Breast epithelium (tissue), 4 donors: Measurements from ENCODE around the gene PAAF1. TPM values are rescaled to one million over a fixed set of nuclear protein-coding genes. Genes with fewer than 3 reads are reported as not detected.

Experiments used
- DNase-seq, 2 donors: peaks; one replicate each; pipeline ENCODE4 v3.0.0-alpha.2; 2019; ENCODE audit warnings: low spot score in 2 of 2
- H3K27ac ChIP-seq, 2 donors: fragments of 200-600 bp; sonication (generic) in 1 of 2; one replicate each; pipeline ENCODE4 v1.5.1; 2016 to 2019; ENCODE audit warnings: mild to moderate bottlenecking in 1 of 2
- H3K27me3 ChIP-seq, 2 donors: fragments of 200-600 bp; sonication (generic) in 1 of 2; one replicate each; pipeline versions ENCODE4 v1.5.1 to v1.6.0; 2017 to 2019; ENCODE audit warnings: control low read depth in 1 of 2, mild to moderate bottlenecking in 1 of 2
- H3K36me3 ChIP-seq: fragments of 200-600 bp; one replicate; pipeline ENCODE4 v1.5.1; 2019
- H3K4me1 ChIP-seq, 2 donors: fragments of 200-600 bp; sonication (generic); one replicate each; pipeline ENCODE4 v1.5.1; 2016 to 2019; ENCODE audit warnings: control low read depth in 1 of 2
- H3K4me3 ChIP-seq, 3 donors: fragments of 200-600 bp; sonication (generic); 1 replicate in 2 of 3; 2 replicates in 1 of 3; pipeline ENCODE4 v1.5.1; 2016 to 2019; ENCODE audit warnings: mild to moderate bottlenecking in 3 of 3, moderate library complexity in 2 of 3
- H3K9me3 ChIP-seq, 2 donors: fragments of 200-600 bp; sonication (generic) in 1 of 2; one replicate each; pipeline ENCODE4 v1.5.1; 2016 to 2019; ENCODE audit warnings: control low read depth in 1 of 2
- POLR2A ChIP-seq: fragments of 450-650 bp; IDR thresholded peaks from one replicate; pipeline ENCODE4 v1.6.1; 2016; ENCODE audit warnings: antibody characterized with exemption, mild to moderate bottlenecking, moderate library complexity
- POLR2AphosphoS5 ChIP-seq, 3 donors: sonication (generic); formaldehyde crosslinking; IDR thresholded peaks; one replicate each; pipeline ENCODE4 v1.6.1; 2017; ENCODE audit warnings: antibody characterized with exemption in 3 of 3
- intact Hi-C: fragments of 100-400 bp; cut with DNase I; formaldehyde crosslinking; loops from one replicate; pipeline ENCODE4 v1.15.1; 2023; ENCODE audit warnings: low total_unique reads
- total RNA-seq, 3 donors: library from RNA; depleted of rRNA; stranded (reverse); fragments of >200 nt; gene quantifications; one replicate each; pipeline ENCODE4 v1.1.0, GENCODE V29; 2016
- TF ChIP-seq, protein P1 (sequence below), 3 donors: fragments of 450-650 bp; IDR thresholded peaks; one replicate each; pipeline ENCODE4 v1.5.1; 2016 to 2017; ENCODE audit warnings: antibody characterized with exemption in 3 of 3, mild to moderate bottlenecking in 3 of 3, moderate library complexity in 3 of 3

Gene PAAF1
- total RNA-seq, 3 donors from 2014 or later, result 8.5 to 19.0 (median 9.5) TPM

DNA sequence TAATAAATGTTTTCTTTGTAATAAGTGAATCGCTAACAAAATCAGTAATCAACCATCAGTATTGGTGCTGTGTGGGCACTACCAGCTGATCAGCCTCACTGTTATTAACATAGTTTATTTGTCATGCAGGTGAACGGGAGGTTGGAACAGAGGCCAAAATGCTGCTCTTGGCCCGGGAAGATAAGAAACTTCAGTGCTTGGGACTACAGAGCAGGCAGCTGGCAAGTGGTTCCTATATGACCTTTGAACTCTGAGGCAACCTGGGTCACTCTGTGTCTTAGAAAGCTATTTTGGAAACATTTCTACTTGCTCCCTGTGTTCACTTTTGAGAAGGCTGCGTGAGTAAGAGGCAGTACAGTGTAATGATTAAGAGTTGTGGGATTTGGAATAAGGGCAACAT lies 37.5 kb downstream of the PAAF1 start:
- Histone ChIP-seq H3K4me1 (no peaks in the 10 kb centered on the region), H3K9me3 (no peaks in the 10 kb centered on the region), H3K27ac (no peak overlapping the region), H3K4me3 (no peak overlapping the region), H3K27me3 (no peaks in the 10 kb centered on the region), H3K36me3 (no peaks in the 10 kb centered on the region)
- TF ChIP-seq, protein P1, sequence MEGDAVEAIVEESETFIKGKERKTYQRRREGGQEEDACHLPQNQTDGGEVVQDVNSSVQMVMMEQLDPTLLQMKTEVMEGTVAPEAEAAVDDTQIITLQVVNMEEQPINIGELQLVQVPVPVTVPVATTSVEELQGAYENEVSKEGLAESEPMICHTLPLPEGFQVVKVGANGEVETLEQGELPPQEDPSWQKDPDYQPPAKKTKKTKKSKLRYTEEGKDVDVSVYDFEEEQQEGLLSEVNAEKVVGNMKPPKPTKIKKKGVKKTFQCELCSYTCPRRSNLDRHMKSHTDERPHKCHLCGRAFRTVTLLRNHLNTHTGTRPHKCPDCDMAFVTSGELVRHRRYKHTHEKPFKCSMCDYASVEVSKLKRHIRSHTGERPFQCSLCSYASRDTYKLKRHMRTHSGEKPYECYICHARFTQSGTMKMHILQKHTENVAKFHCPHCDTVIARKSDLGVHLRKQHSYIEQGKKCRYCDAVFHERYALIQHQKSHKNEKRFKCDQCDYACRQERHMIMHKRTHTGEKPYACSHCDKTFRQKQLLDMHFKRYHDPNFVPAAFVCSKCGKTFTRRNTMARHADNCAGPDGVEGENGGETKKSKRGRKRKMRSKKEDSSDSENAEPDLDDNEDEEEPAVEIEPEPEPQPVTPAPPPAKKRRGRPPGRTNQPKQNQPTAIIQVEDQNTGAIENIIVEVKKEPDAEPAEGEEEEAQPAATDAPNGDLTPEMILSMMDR (IDR thresholded peaks at IDR 0.05), result no peak
- TF ChIP-seq POLR2A, result no peak
- TF ChIP-seq POLR2AphosphoS5 (IDR thresholded peaks at IDR 0.05), result no peak
- DNase-seq, result no peak
- intact Hi-C loops, result no loop called here

DNA sequence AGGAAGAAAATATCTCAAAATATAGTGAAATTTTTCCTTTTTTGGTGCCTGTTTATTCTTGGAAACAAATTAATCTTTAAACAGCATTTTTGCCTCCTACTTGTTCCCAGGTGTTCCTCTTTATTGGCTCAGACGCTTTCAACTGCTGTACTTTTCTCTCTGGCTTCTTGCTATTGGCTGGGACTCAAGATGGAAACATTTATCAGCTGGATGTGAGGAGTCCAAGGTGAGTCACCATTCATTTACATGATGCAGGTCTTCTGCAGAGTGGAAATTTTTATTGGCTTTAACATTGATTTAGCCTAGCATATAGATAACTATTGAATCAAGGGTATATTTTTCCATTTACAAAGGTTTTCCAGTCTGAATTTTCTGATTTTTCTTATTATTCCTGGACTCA lies 39.6 kb downstream of the PAAF1 start:
- H3K4me3 ChIP-seq, result no peak overlapping the region
- no peaks in the 10 kb centered on the region for H3K4me1 ChIP-seq
- H3K27me3 ChIP-seq, result no peaks in the 10 kb centered on the region
- no peak overlapping the region for H3K27ac ChIP-seq
- intact Hi-C loops, result no loop called here
- no peak for DNase-seq
- no peaks in the 10 kb centered on the region for H3K9me3 ChIP-seq
- TF ChIP-seq POLR2AphosphoS5 (IDR thresholded peaks at IDR 0.05), result no peak
- no peak for TF ChIP-seq POLR2A
- TF ChIP-seq, protein P1 (IDR thresholded peaks at IDR 0.05), result no peak
- no peaks in the 10 kb centered on the region for H3K36me3 ChIP-seq

- H3K27ac ChIP-seq, result no peak overlapping the region
- no peaks in the 10 kb centered on the region for H3K4me1 ChIP-seq
- H3K27me3 ChIP-seq, result no peaks in the 10 kb centered on the region
- no peak overlapping the region for H3K4me3 ChIP-seq
- DNase-seq, result no peak
- H3K36me3 ChIP-seq, result no peaks in the 10 kb centered on the region
- no peak for TF ChIP-seq POLR2AphosphoS5 (IDR thresholded peaks at IDR 0.05)
- TF ChIP-seq, protein P1 (IDR thresholded peaks at IDR 0.05), result no peak
- no peak for TF ChIP-seq POLR2A
- intact Hi-C loops, result no loop called here
- no peaks in the 10 kb centered on the region for H3K9me3 ChIP-seq
Observed at GRCh38 chr11:73921180-73921579, 44.4 kb downstream of the PAAF1 start.

DNA sequence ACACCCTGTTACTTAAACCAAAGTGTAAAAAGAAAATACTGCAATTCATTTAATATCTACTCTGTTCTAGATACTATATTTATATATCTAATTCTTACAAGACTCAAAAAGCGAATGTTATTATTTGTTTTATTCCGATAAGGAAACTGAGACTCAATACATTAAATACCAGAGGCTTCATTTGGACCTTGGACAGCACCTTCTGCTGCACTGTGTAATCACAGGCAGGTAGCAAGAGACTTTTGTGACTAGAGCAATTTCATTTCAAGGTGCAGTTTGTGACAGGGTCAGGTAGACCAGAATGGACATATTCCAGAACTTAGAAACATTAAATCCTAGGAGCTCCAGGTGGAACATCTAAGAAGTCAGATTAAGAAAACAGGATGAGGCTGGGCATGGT lies 52.6 kb downstream of the PAAF1 start:
- no peak overlapping the region for H3K27ac ChIP-seq
- no peak for DNase-seq
- intact Hi-C loops, result no loop called here

DNA sequence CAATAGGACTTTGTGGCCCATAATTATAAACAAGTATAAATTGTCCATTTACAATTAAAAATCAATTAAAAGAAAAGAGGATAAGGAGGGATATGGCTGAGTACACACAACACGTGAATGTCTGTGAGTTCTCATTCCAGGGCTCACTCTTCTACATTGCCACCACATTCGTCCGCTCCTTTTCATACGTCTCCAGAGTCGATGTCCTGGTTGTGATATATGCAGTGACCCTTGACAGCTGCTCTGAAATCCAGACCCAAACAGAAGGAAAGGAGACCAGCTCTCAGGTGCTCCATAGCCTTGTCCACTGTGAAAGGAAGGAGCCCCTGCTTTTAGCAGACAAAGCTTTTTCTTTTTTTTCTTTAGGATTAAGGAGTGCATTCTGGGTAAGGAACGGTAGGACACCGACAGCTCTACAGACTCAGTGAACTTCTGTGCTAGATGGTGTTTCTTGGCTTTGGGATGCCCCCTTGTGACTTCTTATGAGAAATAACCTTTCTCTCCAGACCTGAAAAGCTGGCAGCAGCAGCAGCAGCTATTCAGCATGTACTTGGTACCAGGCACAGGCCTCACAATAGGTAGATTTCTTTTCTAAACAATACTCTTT lies 54.3 kb downstream of the PAAF1 start:
- no peaks in the 10 kb centered on the region for H3K4me1 ChIP-seq
- peaks cover 5% of the 10 kb centered on the region for H3K36me3 ChIP-seq
- TF ChIP-seq, protein P1 (IDR thresholded peaks at IDR 0.05), result peak in 1 of 3 donors; percentile 23
- TF ChIP-seq POLR2AphosphoS5 (IDR thresholded peaks at IDR 0.05), result no peak
- H3K27me3 ChIP-seq, result no peaks in the 10 kb centered on the region
- DNase-seq, result no peak
- no peak overlapping the region for H3K4me3 ChIP-seq
- intact Hi-C loops, result no loop called here
- H3K9me3 ChIP-seq, result no peaks in the 10 kb centered on the region
- no peak overlapping the region for H3K27ac ChIP-seq

More for the DNA sequence above, 52.6 kb downstream of the PAAF1 start:
- Histone ChIP-seq H3K4me3 (no peak overlapping the region), H3K9me3 (no peaks in the 10 kb centered on the region), H3K27me3 (no peaks in the 10 kb centered on the region), H3K36me3 (peaks cover 5% of the 10 kb centered on the region), H3K4me1 (no peaks in the 10 kb centered on the region)
- TF ChIP-seq POLR2A (no peak), POLR2AphosphoS5 (IDR thresholded peaks at IDR 0.05) (no peak)
- TF ChIP-seq, protein P1 (IDR thresholded peaks at IDR 0.05), result no peak
